Stimulated activated memory B cell treated with anti-CD40 and anti-IgM and Interleukin-4, amounts not matched to agents 10 μg/mL and 1 μg/mL and 100 μg/mL, for 72 hours (primary cell): Measurements from ENCODE around the gene ATRNL1.
"Not testable (repeated sequence)": the region's sequence is repeated elsewhere in the genome, so short reads cannot be mapped to it uniquely, and the experiment has no call there.

ENCODE experiments used
- ATAC-seq: fragments of 150-1000 bp; cut with Tn5 transposase; 2 replicates; pipeline ENCODE4 v1.10.0; 2021
- H3K27ac Mint-ChIP-seq: one replicate; pipeline ENCODE4 v1.8.0; 2022; ENCODE audit warnings: mild to moderate bottlenecking, mixed read lengths
- H3K27me3 Mint-ChIP-seq: one replicate; pipeline ENCODE4 v1.8.0; 2022; ENCODE audit warnings: mixed read lengths
- H3K36me3 Mint-ChIP-seq: one replicate; pipeline ENCODE4 v1.8.0; 2022; ENCODE audit warnings: mixed read lengths
- H3K4me1 Mint-ChIP-seq: one replicate; pipeline ENCODE4 v1.8.0; 2022; ENCODE audit warnings: mixed read lengths
- H3K4me3 Mint-ChIP-seq: one replicate; pipeline ENCODE4 v1.8.0; 2022; ENCODE audit warnings: mild to moderate bottlenecking, moderate library complexity, mixed read lengths
- H3K9me3 Mint-ChIP-seq: one replicate; pipeline ENCODE4 v1.8.0; 2022; ENCODE audit warnings: mixed read lengths

The ATRNL1 gene

DNA sequence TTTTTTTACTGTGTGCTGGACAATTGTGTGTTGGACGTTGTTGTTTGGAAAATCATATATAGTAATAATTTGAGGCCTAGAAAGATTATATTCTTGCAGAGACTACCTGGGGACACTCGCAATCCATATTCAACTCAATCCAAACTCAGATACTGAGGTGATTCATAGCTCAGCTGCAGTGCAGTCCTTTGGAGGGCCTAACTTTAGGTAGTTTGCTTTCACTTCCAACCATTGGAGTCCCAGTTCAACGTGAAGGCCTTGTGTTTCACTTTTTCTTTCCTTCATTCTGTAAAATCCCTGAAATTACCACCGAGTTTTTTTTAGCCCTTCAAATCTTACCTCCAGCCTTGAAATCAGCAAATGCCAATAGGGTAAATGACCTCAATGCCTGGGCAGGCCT lies 32.3 kb downstream of the ATRNL1 start:
- H3K27me3 Mint-ChIP-seq: no peaks in the 10 kb centered on the region
- H3K27ac Mint-ChIP-seq: no peak overlapping the region
- H3K9me3 Mint-ChIP-seq: no peaks in the 10 kb centered on the region
- no peaks in the 10 kb centered on the region for H3K36me3 Mint-ChIP-seq
- H3K4me3 Mint-ChIP-seq: no peak overlapping the region
- no peak for ATAC-seq
- H3K4me1 Mint-ChIP-seq: no peaks in the 10 kb centered on the region

GRCh38 chr10:115129752-115130151 lies 36.6 kb downstream of the ATRNL1 start:
- no peak overlapping the region for H3K27ac Mint-ChIP-seq
- no peaks in the 10 kb centered on the region for H3K9me3 Mint-ChIP-seq
- H3K36me3 Mint-ChIP-seq: no peaks in the 10 kb centered on the region
- H3K27me3 Mint-ChIP-seq: no peaks in the 10 kb centered on the region
- no peak for ATAC-seq
- H3K4me1 Mint-ChIP-seq: no peaks in the 10 kb centered on the region
- H3K4me3 Mint-ChIP-seq: no peak overlapping the region

- no peak overlapping the region for H3K27ac Mint-ChIP-seq
- H3K9me3 Mint-ChIP-seq: peaks cover 10% of the 10 kb centered on the region
- H3K4me3 Mint-ChIP-seq: no peak overlapping the region
- H3K36me3 Mint-ChIP-seq: peaks cover 6% of the 10 kb centered on the region
- H3K4me1 Mint-ChIP-seq: no peaks in the 10 kb centered on the region
- H3K27me3 Mint-ChIP-seq: no peaks in the 10 kb centered on the region
- no peak for ATAC-seq
Observed at GRCh38 chr10:115136616-115137015, 43.5 kb downstream of the ATRNL1 start.

DNA sequence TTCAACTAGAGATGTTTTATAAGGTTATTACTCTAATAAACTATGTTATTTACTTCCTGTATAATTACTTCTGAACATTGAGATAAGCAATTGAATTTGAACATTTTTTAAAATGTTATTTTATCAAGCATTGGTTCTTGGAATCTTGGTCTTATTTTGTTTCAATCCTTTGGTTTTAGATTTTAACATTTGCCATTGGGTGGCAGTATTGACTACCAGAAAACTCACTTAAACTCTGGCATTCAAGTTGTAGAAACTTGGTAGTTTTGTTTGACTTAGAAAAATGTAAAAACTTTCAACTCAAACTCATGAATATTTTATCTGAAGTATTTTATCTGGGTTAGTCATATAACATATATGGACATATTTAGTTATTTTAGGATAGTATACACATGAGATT lies 48.1 kb downstream of the ATRNL1 start:
- Mint-ChIP-seq H3K4me3 (no peak overlapping the region), H3K27me3 (no peaks in the 10 kb centered on the region), H3K4me1 (no peaks in the 10 kb centered on the region), H3K36me3 (peaks cover 5% of the 10 kb centered on the region), H3K27ac (no peak overlapping the region), H3K9me3 (peaks cover 9% of the 10 kb centered on the region)
- ATAC-seq: no peak

DNA sequence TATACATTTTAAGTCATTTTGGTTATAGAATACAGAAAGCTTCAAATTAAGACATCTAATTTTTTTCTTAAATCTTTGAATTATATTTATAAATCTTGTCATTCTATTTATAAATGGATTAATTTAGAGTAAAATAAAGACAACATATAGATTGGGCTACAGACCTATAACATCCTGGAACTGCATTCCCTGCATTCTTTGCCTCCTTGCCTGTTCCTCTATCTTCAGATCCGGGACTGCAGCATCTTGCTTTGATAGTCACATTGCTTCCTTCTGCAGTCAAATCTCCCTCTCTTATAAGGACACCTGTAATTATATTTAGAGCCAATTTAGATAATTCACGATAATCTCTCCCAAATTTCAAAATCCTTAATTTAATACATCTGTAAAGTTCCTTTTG lies 64.2 kb downstream of the ATRNL1 start:
- no peak overlapping the region for H3K4me3 Mint-ChIP-seq

DNA sequence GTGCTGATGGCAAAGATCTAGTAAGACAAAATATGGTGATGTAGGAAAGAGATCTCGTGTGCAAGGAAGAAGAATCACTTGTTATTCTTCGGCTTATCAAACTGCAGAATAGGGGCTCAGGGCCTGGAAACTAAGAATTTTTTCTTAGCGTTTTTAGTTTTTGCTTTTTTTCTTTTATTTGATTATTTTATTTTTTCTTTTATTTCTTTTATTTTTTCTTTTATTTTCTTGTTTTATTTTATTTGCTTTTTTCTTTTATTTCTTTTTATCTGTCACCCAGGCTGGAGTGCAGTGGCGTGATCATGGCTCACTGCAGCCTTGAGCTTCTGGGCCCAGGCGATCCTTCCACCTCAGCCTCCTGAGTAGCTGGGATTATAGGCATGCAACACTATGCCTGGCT lies 70.0 kb downstream of the ATRNL1 start:
- ATAC-seq: no peak
- H3K27me3 Mint-ChIP-seq: no peaks in the 10 kb centered on the region
- peaks cover 3% of the 10 kb centered on the region for H3K9me3 Mint-ChIP-seq
- no peak overlapping the region for H3K4me3 Mint-ChIP-seq
- H3K4me1 Mint-ChIP-seq: no peaks in the 10 kb centered on the region
- H3K27ac Mint-ChIP-seq: no peak overlapping the region
- no peaks in the 10 kb centered on the region for H3K36me3 Mint-ChIP-seq

More for the DNA sequence above, 64.2 kb downstream of the ATRNL1 start:
- H3K4me1 Mint-ChIP-seq: no peaks in the 10 kb centered on the region
- peaks cover 16% of the 10 kb centered on the region for H3K27me3 Mint-ChIP-seq
- no peaks in the 10 kb centered on the region for H3K9me3 Mint-ChIP-seq
- no peak for ATAC-seq
- H3K36me3 Mint-ChIP-seq: no peaks in the 10 kb centered on the region
- H3K27ac Mint-ChIP-seq: no peak overlapping the region

DNA sequence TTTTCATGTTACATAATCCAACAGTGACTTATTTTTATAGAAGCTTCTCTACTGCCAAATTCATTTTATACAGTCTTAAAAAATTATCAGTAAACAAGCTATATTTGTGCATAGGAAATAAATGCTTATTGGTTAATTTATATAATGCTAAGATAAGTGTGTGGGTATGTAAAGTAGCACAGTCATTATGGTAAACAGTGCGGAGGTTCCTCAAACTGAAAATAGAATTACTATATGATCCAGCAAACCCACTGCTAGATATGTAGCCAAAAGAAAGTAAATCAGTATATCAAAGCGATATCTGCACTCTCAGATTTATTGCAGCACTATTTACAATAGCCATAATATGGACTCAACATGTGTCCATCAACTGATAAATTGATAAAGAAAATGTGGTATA lies 71.1 kb downstream of the ATRNL1 start:
- H3K27me3 Mint-ChIP-seq: no peaks in the 10 kb centered on the region
- no peak for ATAC-seq

GRCh38 chr10:115167751-115168150 lies 74.6 kb downstream of the ATRNL1 start:
- Mint-ChIP-seq H3K4me1 (no peaks in the 10 kb centered on the region), H3K27me3 (no peaks in the 10 kb centered on the region), H3K27ac (no peak overlapping the region), H3K9me3 (peaks cover 3% of the 10 kb centered on the region), H3K4me3 (no peak overlapping the region), H3K36me3 (no peaks in the 10 kb centered on the region)
- ATAC-seq: no peak

More for the DNA sequence above, 71.1 kb downstream of the ATRNL1 start:
- Mint-ChIP-seq H3K4me1 (no peaks in the 10 kb centered on the region), H3K36me3 (no peaks in the 10 kb centered on the region), H3K27ac (no peak overlapping the region), H3K4me3 (no peak overlapping the region), H3K9me3 (peaks cover 3% of the 10 kb centered on the region)

DNA sequence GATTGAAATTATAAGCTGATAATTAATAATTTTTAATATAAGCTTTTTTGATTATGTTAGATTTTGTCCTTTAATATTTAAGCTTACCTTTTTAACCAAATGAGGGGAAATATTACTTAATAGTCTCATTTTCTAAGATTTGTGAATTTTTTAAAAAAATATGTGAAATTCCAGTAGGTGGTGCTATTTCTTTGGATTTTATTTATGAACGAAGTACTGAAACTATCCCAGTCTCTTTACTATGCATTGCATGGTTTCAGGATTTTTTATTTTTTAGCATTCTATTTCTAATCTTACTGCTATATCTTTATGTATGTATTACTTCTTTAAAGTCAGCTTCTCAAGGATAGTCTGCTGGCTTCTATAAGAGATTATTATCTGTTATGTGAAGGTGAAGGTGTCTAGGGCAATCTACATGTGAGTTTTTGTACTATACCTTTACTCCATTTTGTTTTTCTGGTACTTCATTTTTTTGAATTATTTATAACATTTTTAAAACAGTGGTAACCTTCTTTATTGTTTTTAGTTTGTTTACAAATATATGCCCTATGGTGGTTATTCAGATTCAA lies 78.3 kb downstream of the ATRNL1 start:
- no peaks in the 10 kb centered on the region for H3K27me3 Mint-ChIP-seq
- no peaks in the 10 kb centered on the region for H3K36me3 Mint-ChIP-seq
- H3K4me3 Mint-ChIP-seq: no peak overlapping the region
- peaks cover 2% of the 10 kb centered on the region for H3K9me3 Mint-ChIP-seq
- no peak for ATAC-seq
- no peaks in the 10 kb centered on the region for H3K4me1 Mint-ChIP-seq
- no peak overlapping the region for H3K27ac Mint-ChIP-seq

DNA sequence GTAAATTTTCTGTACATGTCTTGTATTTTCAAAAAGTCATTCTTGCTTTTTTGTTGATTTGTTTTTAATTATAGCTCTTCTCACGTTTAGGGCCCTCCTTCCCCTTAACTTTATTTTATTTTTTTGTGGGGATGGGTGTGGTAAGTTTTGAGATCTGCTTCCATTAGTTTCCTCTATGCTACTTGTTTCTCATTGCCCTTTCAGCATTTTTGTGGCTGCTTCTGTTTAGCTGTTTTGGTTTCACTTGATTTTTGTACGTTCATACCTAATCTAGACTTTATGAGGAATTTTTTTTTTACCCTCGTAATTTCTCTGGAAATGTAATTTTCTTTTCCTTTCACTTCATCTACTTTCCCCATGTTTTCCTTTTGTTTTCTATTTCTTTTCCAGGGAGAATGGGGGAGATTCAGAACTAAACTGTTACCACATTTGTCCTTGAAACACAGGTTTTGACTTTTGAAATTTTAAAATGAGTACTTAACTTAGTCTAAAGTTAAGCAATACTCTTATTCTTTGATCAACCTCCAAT lies 80.8 kb downstream of the ATRNL1 start:
- H3K4me1 Mint-ChIP-seq: no peaks in the 10 kb centered on the region
- H3K4me3 Mint-ChIP-seq: no peak overlapping the region
- no peaks in the 10 kb centered on the region for H3K27me3 Mint-ChIP-seq
- no peaks in the 10 kb centered on the region for H3K36me3 Mint-ChIP-seq
- H3K9me3 Mint-ChIP-seq: no peaks in the 10 kb centered on the region
- no peak overlapping the region for H3K27ac Mint-ChIP-seq
- no peak for ATAC-seq

DNA sequence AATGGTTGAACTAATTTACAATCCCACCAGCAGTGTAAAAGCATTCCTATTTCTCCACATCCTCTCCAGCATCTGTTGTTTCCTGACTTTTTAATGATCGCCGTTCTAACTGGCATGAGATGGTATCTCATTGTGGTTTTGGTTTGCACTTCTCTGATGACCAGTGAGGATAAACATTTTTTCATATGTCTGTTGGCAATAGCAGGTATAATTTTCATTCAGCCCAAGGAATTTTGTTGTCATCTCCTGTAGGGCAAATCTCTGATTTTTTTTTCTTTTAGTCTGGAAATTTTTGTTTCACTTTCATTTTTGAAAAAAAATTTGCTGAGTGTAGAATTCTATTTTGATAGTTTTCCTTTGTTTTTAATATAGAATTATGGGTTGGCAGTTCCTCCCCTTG lies 114.1 kb downstream of the ATRNL1 start:
- H3K27ac Mint-ChIP-seq, H3K27me3 Mint-ChIP-seq, H3K4me1 Mint-ChIP-seq, H3K4me3 Mint-ChIP-seq, ATAC-seq, H3K9me3 Mint-ChIP-seq, H3K36me3 Mint-ChIP-seq: not testable (repeated sequence)

DNA sequence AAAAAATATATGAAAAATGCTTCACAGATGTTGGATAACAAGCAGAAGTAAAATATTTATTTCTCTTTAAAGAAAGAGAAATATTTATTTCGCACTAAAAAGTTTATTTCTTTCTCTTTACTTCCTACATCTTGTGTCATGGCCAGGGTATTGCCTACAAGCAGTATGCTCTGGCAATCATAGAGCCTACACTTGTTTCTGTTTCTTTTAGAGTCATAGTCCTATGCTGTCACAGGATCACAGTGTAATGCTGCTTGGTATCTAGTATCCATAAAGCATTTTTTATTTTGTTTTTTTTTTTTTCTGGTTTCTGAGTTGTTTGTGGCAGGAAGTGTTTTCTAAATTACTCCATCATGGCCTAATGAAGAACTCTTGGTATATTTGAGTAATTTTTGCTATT lies 116.0 kb downstream of the ATRNL1 start:
- peaks cover 9% of the 10 kb centered on the region for H3K4me1 Mint-ChIP-seq
- no peak overlapping the region for H3K4me3 Mint-ChIP-seq
- no peak overlapping the region for H3K27ac Mint-ChIP-seq
- H3K9me3 Mint-ChIP-seq: peaks cover 4% of the 10 kb centered on the region
- no peaks in the 10 kb centered on the region for H3K27me3 Mint-ChIP-seq
- H3K36me3 Mint-ChIP-seq: no peaks in the 10 kb centered on the region
- ATAC-seq: no peak

DNA sequence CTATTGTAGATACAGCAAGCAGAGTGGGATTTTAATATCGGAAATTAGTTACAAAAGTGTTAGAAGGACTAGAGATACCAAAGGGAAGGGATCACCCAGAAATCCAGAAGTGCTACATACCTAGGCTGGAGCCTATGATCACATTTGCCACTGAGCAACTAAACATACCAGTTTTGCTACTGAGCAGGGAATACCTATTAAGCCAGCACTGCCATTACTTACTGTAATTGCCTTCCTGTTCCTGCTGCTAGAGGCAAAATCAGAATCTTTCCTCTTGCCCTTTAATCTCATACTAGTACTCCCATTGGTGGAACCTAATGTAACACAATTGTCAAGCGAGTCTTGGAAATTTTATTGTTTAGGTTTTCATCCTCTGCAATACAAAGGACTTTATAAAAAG lies 121.7 kb downstream of the ATRNL1 start:
- no peak overlapping the region for H3K4me3 Mint-ChIP-seq
- no peaks in the 10 kb centered on the region for H3K4me1 Mint-ChIP-seq
- H3K9me3 Mint-ChIP-seq: peaks cover 4% of the 10 kb centered on the region
- H3K27me3 Mint-ChIP-seq: no peaks in the 10 kb centered on the region
- ATAC-seq: no peak
- H3K27ac Mint-ChIP-seq: no peak overlapping the region
- no peaks in the 10 kb centered on the region for H3K36me3 Mint-ChIP-seq

GRCh38 chr10:115219203-115219602 lies 126.0 kb downstream of the ATRNL1 start:
- H3K27ac Mint-ChIP-seq: no peak overlapping the region
- no peak for ATAC-seq
- peaks cover 4% of the 10 kb centered on the region for H3K9me3 Mint-ChIP-seq
- no peak overlapping the region for H3K4me3 Mint-ChIP-seq
- no peaks in the 10 kb centered on the region for H3K4me1 Mint-ChIP-seq
- H3K27me3 Mint-ChIP-seq: no peaks in the 10 kb centered on the region
- no peaks in the 10 kb centered on the region for H3K36me3 Mint-ChIP-seq

DNA sequence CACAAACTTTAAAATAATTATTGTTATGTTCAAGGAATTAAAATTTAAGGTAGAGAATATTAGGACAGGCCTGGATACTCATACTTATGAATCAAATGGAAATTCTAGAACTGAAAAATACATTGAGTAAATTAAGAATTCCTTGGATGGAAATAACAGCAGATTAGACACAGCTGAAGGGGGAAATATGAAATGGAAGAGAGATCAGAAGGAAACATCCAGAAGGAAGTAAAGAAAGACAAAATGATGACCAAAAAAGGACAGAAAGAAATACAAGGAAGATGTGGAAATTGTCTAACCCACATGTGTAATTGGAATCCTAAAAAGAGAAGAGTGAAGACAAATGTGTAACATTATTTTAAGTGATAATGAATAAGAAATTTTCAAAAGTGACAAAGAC lies 128.9 kb downstream of the ATRNL1 start:
- H3K4me1 Mint-ChIP-seq: no peaks in the 10 kb centered on the region
- H3K27ac Mint-ChIP-seq: no peak overlapping the region
- peaks cover 4% of the 10 kb centered on the region for H3K9me3 Mint-ChIP-seq
- no peak for ATAC-seq
- no peaks in the 10 kb centered on the region for H3K36me3 Mint-ChIP-seq
- H3K27me3 Mint-ChIP-seq: no peaks in the 10 kb centered on the region
- no peak overlapping the region for H3K4me3 Mint-ChIP-seq

GRCh38 chr10:115239761-115240160 lies 146.6 kb downstream of the ATRNL1 start:
- H3K9me3 Mint-ChIP-seq: peaks cover 2% of the 10 kb centered on the region
- H3K27ac Mint-ChIP-seq: no peak overlapping the region
- no peak for ATAC-seq
- no peaks in the 10 kb centered on the region for H3K36me3 Mint-ChIP-seq
- H3K4me3 Mint-ChIP-seq: no peak overlapping the region
- no peaks in the 10 kb centered on the region for H3K4me1 Mint-ChIP-seq
- no peaks in the 10 kb centered on the region for H3K27me3 Mint-ChIP-seq

DNA sequence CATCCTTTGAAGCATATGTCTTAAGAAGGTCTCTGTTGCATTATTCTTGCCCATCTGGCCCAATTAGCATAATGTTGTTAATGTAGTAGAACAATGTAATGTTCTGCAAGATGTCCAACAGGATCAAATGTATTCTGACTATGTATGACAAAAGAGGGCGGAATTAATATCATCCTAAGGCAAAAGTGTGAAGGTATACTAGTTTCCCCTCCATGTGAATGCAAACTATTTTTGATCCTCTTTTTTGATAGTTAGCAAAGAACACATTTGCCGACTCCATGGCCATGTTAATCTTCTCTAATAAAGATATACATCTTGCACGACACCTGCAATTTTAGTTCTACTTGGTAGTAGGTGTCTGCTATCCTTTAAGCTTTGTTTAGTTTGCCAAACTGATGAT lies 157.6 kb downstream of the ATRNL1 start:
- Mint-ChIP-seq H3K27me3 (no peaks in the 10 kb centered on the region), H3K4me1 (no peaks in the 10 kb centered on the region), H3K36me3 (no peaks in the 10 kb centered on the region), H3K9me3 (peaks cover 5% of the 10 kb centered on the region), H3K4me3 (no peak overlapping the region), H3K27ac (no peak overlapping the region)
- ATAC-seq: no peak
